ENCODE results near the gene EGFL7. TPM values are rescaled to one million over a fixed set of nuclear protein-coding genes. Genes with fewer than 3 reads are reported as not detected.
"Not testable (repeated sequence)": the region's sequence is repeated elsewhere in the genome, so short reads cannot be mapped to it uniquely, and the experiment has no call there.

Gene EGFL7
- total RNA-seq, 1 donor = 3.3 TPM

DNA sequence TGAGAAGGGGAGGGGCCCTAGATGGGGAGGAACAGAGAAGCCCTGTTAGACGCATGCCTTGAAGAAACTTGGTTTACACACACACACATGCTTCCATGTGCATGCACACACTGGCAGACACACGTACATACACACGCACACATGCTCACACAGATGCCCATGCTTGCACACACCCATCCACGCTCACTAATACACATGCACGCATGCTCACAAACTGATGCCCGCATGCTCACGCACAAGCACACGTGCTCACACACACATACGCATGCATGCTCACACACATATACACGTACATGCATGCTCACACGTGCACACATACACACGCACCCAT is 32.1 kb upstream of the EGFL7 start:
- Histone ChIP-seq H3K27ac (ENCODE audit: low read depth, low read length) (no peak overlapping the region), H3K4me3 (ENCODE audit: insufficient read depth, low read length) (no peak overlapping the region), H2AFZ (ENCODE audit: low read length) (no peak overlapping the region), H3K9me3 (ENCODE audit: low read depth, low read length) (no peaks in the 10 kb centered on the region), H3K4me1 (ENCODE audit: insufficient read depth, low read length) (no peaks in the 10 kb centered on the region), H4K20me1 (ENCODE audit: insufficient read depth, low read length) (peaks cover 4% of the 10 kb centered on the region), H3K4me2 (ENCODE audit: insufficient read depth, low read length) (no peak overlapping the region), H3K27me3 (ENCODE audit: insufficient read depth, low read length) (peaks cover 15% of the 10 kb centered on the region), H3K79me2 (ENCODE audit: insufficient read depth, low read length) (no peaks in the 10 kb centered on the region), H3K36me3 (ENCODE audit: insufficient read depth, low read length) (no peaks in the 10 kb centered on the region)
- TF ChIP-seq, protein P1, sequence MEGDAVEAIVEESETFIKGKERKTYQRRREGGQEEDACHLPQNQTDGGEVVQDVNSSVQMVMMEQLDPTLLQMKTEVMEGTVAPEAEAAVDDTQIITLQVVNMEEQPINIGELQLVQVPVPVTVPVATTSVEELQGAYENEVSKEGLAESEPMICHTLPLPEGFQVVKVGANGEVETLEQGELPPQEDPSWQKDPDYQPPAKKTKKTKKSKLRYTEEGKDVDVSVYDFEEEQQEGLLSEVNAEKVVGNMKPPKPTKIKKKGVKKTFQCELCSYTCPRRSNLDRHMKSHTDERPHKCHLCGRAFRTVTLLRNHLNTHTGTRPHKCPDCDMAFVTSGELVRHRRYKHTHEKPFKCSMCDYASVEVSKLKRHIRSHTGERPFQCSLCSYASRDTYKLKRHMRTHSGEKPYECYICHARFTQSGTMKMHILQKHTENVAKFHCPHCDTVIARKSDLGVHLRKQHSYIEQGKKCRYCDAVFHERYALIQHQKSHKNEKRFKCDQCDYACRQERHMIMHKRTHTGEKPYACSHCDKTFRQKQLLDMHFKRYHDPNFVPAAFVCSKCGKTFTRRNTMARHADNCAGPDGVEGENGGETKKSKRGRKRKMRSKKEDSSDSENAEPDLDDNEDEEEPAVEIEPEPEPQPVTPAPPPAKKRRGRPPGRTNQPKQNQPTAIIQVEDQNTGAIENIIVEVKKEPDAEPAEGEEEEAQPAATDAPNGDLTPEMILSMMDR (IDR thresholded peaks at IDR 0.05; ENCODE audit: extremely low read depth, low read depth, low read length) = no peak
- DNase-seq (ENCODE audit: insufficient read length, low spot score, missing footprints) = no peak

DNA sequence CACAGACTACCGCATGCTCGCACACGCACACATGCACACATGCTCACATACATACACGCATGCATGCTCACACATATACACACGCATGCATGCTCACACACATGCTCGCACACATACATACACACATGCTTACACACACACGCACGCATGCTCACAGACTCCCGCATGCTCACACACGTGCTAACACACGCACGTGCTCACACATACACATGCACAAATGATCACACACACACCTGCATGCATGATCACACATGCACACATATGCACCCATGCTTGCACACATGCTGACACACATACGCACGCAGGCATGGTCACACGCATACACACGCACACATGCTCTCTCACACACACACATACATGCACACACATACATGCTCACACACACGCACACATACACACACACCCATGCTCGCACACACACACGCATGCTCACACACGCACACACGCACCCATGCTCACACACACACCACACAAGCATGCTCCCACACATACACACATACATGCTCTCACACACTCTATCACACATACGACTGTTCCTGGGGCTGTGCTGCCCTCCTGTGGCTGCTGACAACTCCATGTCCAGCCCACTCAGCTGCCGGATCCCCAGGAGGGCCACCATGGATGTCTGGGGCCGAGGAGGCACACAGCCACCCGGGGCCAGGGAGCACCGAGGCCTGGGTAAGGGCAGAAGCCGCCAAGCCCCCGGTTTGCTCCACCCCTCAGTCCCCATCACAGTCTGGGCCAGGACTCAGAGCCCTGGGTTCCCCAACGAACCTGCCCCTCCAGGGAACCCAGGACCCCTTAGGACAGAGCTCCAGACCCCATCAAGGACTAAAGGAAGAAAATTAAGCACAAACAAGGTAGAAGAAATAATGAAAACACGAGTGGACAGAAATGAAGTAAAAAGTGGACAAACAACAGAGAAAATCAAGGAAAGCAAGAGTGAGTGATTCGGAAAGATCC is 31.4 kb upstream of the EGFL7 start:
- Histone ChIP-seq H4K20me1 (ENCODE audit: insufficient read depth, low read length) (peaks cover 4% of the 10 kb centered on the region), H3K4me2 (ENCODE audit: insufficient read depth, low read length) (no peak overlapping the region), H3K27ac (ENCODE audit: low read depth, low read length) (no peak overlapping the region), H3K27me3 (ENCODE audit: insufficient read depth, low read length) (peaks cover 15% of the 10 kb centered on the region), H3K4me1 (ENCODE audit: insufficient read depth, low read length) (no peaks in the 10 kb centered on the region), H3K4me3 (ENCODE audit: insufficient read depth, low read length) (no peak overlapping the region), H3K9me3 (ENCODE audit: low read depth, low read length) (no peaks in the 10 kb centered on the region), H2AFZ (ENCODE audit: low read length) (no peak overlapping the region), H3K79me2 (ENCODE audit: insufficient read depth, low read length) (no peaks in the 10 kb centered on the region), H3K36me3 (ENCODE audit: insufficient read depth, low read length) (no peaks in the 10 kb centered on the region)
- TF ChIP-seq, protein P1 (IDR thresholded peaks at IDR 0.05; ENCODE audit: extremely low read depth, low read depth, low read length) = peak; percentile 85
- DNase-seq (ENCODE audit: insufficient read length, low spot score, missing footprints) = peak; percentile 97

DNA sequence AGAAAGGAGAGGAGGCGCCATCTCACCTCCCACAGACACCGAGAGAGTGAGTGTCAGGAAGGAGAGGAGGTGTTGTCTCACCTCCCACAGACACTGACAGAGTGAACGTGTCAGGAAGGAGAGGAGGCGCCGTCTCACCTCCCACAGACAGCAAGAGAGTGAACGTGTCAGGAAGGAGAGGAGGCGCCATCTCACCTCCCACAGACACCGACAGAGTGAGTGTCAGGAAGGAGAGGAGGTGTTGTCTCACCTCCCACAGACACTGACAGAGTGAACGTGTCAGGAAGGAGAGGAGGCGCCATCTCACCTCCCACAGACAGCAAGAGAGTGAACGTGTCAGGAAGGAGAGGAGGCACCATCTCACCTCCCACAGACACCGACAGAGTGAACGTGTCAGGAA is 30.6 kb upstream of the EGFL7 start:
- not testable (repeated sequence) for H3K4me3 ChIP-seq (ENCODE audit: insufficient read depth, low read length); H3K9me3 ChIP-seq (ENCODE audit: low read depth, low read length); H3K79me2 ChIP-seq (ENCODE audit: insufficient read depth, low read length); H3K36me3 ChIP-seq (ENCODE audit: insufficient read depth, low read length); H2AFZ ChIP-seq (ENCODE audit: low read length); H3K4me2 ChIP-seq (ENCODE audit: insufficient read depth, low read length); H3K27ac ChIP-seq (ENCODE audit: low read depth, low read length); H4K20me1 ChIP-seq (ENCODE audit: insufficient read depth, low read length); H3K4me1 ChIP-seq (ENCODE audit: insufficient read depth, low read length); DNase-seq (ENCODE audit: insufficient read length, low spot score, missing footprints)
- H3K27me3 ChIP-seq (ENCODE audit: insufficient read depth, low read length) = peaks cover 15% of the 10 kb centered on the region

DNA sequence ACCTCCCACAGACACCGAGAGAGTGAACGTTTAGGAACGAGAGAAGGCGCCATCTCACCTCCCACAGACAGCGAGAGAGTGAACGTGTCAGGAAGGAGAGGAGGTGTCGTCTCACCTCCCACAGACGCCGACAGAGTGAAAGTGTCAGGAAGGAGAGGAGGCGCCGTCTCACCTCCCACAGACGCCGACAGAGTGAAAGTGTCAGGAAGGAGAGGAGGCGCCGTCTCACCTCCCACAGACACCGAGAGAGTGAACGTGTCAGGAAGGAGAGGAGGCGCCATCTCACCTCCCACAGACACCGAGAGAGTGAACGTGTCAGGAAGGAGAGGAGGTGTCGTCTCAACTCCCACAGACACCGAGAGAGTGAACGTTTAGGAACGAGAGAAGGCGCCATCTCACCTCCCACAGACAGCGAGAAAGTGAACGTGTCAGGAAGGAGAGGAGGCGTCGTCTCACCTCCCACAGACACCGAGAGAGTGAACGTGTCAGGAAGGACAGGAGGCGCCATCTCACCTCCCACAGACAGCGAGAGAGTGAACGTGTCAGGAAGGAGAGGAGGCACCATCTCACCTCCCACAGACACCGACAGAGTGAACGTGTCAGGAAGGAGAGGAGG is 30.1 kb upstream of the EGFL7 start:
- H3K79me2 ChIP-seq (ENCODE audit: insufficient read depth, low read length); H4K20me1 ChIP-seq (ENCODE audit: insufficient read depth, low read length); H3K36me3 ChIP-seq (ENCODE audit: insufficient read depth, low read length); H2AFZ ChIP-seq (ENCODE audit: low read length); H3K4me2 ChIP-seq (ENCODE audit: insufficient read depth, low read length); H3K4me3 ChIP-seq (ENCODE audit: insufficient read depth, low read length); H3K9me3 ChIP-seq (ENCODE audit: low read depth, low read length); H3K27ac ChIP-seq (ENCODE audit: low read depth, low read length); DNase-seq (ENCODE audit: insufficient read length, low spot score, missing footprints); H3K4me1 ChIP-seq (ENCODE audit: insufficient read depth, low read length): not testable (repeated sequence)
- H3K27me3 ChIP-seq (ENCODE audit: insufficient read depth, low read length) = peaks cover 15% of the 10 kb centered on the region

DNA sequence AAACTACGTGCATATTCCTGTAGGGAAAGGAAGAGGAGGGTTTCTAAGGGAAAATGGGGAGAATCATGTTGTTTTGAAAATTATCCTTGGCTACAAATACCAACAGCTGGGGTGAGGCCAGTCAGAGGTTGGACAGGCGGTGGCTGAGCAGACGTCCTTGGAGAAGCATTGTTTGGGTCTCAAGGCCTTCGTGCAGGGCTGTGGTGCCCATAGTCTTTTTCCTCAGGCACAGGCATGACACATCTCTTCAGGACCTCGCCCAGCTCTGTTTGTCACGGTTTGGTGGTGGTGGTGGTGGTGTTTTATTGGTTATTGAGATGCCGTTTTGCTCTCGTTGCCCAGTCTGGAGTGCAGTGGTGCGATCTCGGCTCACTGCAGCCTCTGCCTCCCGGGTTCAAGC is 27.8 kb upstream of the EGFL7 start:
- no peak overlapping the region for H3K4me2 ChIP-seq (ENCODE audit: insufficient read depth, low read length)
- TF ChIP-seq, protein P1 (IDR thresholded peaks at IDR 0.05; ENCODE audit: extremely low read depth, low read depth, low read length) = no peak
- peaks cover 17% of the 10 kb centered on the region for H3K27me3 ChIP-seq (ENCODE audit: insufficient read depth, low read length)
- no peaks in the 10 kb centered on the region for H3K9me3 ChIP-seq (ENCODE audit: low read depth, low read length)
- no peaks in the 10 kb centered on the region for H3K36me3 ChIP-seq (ENCODE audit: insufficient read depth, low read length)
- H2AFZ ChIP-seq (ENCODE audit: low read length) = no peak overlapping the region
- H4K20me1 ChIP-seq (ENCODE audit: insufficient read depth, low read length) = peaks cover 4% of the 10 kb centered on the region
- H3K4me1 ChIP-seq (ENCODE audit: insufficient read depth, low read length) = no peaks in the 10 kb centered on the region
- no peaks in the 10 kb centered on the region for H3K79me2 ChIP-seq (ENCODE audit: insufficient read depth, low read length)
- DNase-seq (ENCODE audit: insufficient read length, low spot score, missing footprints) = no peak
- H3K4me3 ChIP-seq (ENCODE audit: insufficient read depth, low read length) = no peak overlapping the region
- H3K27ac ChIP-seq (ENCODE audit: low read depth, low read length) = no peak overlapping the region
